Keratinocyte (primary cell): ENCODE results near the gene SULT2B1. TPM values are rescaled to one million over a fixed set of nuclear protein-coding genes. Genes with fewer than 3 reads are reported as not detected.
A peak's percentile ranks its signal among the peaks of the same experiment; 100 is the strongest.

Experiments used
- DNase-seq: peaks from one replicate; pipeline ENCODE4 v3.0.0-alpha.2; 2011; ENCODE audit warnings: low read depth, missing footprints, low spot score
- FAIRE-seq: peaks from 2 replicates; lab custom pipeline; 2011; peaks lifted over from hg19 to GRCh38; lab: Jason Lieb, UNC
- H2AFZ ChIP-seq: 2 replicates; pipeline ENCODE4 v1.6.0; 2012; ENCODE audit warnings: low read length, control low read depth, inconsistent platforms; ENCODE audit not compliant: control insufficient read depth
- H3K27ac ChIP-seq: 2 replicates; pipeline ENCODE4 v1.5.1; 2011; ENCODE audit warnings: low read length; ENCODE audit not compliant: control insufficient read depth, insufficient read depth
- H3K27me3 ChIP-seq: 3 replicates; pipeline ENCODE4 v1.6.0; 2011; ENCODE audit warnings: low read length; ENCODE audit not compliant: control insufficient read depth, insufficient read depth; ENCODE audit errors: extremely low read depth
- H3K36me3 ChIP-seq, 2 experiments: 2 replicates in 1 of 2; 3 replicates in 1 of 2; pipeline ENCODE4 v1.5.1; 2011; ENCODE audit warnings: low read length in 2 of 2, mild to moderate bottlenecking in 1 of 2; ENCODE audit not compliant: control insufficient read depth in 2 of 2, insufficient read depth in 2 of 2; ENCODE audit errors: extremely low read depth in 1 of 2
- H3K4me1 ChIP-seq: 3 replicates; pipeline ENCODE4 v1.5.1; 2011; ENCODE audit warnings: low read length; ENCODE audit not compliant: control insufficient read depth, insufficient read depth; ENCODE audit errors: extremely low read depth
- H3K4me2 ChIP-seq: 3 replicates; pipeline ENCODE4 v1.6.0; 2011; ENCODE audit warnings: low read depth, low read length; ENCODE audit not compliant: control insufficient read depth, insufficient read depth; ENCODE audit errors: extremely low read depth
- H3K4me3 ChIP-seq, 3 experiments: fragments of 200-600 bp in 1 of 3; sonication (generic) in 1 of 3; 2 replicates in 2 of 3; 3 replicates in 1 of 3; pipeline ENCODE4 v1.5.1; 2011 to 2016; ENCODE audit warnings: low read length in 3 of 3, mild to moderate bottlenecking in 3 of 3, control low read depth in 2 of 3, inconsistent platforms in 1 of 3, low read depth in 1 of 3, mixed read lengths in 1 of 3, mixed run types in 1 of 3, moderate library complexity in 1 of 3; ENCODE audit not compliant: control insufficient read depth in 2 of 3, insufficient read depth in 2 of 3; ENCODE audit errors: extremely low read depth in 1 of 3
- H3K79me2 ChIP-seq: 2 replicates; pipeline ENCODE4 v1.6.0; 2012; ENCODE audit warnings: low read length; ENCODE audit not compliant: control insufficient read depth, insufficient read depth
- H3K9ac ChIP-seq: 3 replicates; pipeline ENCODE4 v1.6.0; 2011; ENCODE audit warnings: low read length; ENCODE audit not compliant: control insufficient read depth, insufficient read depth; ENCODE audit errors: extremely low read depth
- H3K9me1 ChIP-seq: 3 replicates; pipeline ENCODE4 v1.6.0; 2011; ENCODE audit warnings: low read length; ENCODE audit not compliant: control insufficient read depth, insufficient read depth; ENCODE audit errors: extremely low read depth
- H3K9me3 ChIP-seq: 2 replicates; pipeline ENCODE4 v1.5.1; 2012; ENCODE audit warnings: low read depth, low read length; ENCODE audit not compliant: control insufficient read depth
- H4K20me1 ChIP-seq: 3 replicates; pipeline ENCODE4 v1.6.0; 2011; ENCODE audit warnings: low read length; ENCODE audit not compliant: control insufficient read depth, insufficient read depth; ENCODE audit errors: extremely low read depth
- CTCF ChIP-seq, 3 experiments: IDR thresholded peaks in 1 of 3; conservative IDR thresholded peaks in 1 of 3; optimal IDR thresholded peaks in 1 of 3; 2 replicates in 2 of 3; 3 replicates in 1 of 3; pipeline versions ENCODE3 to v1.5.1; 2011; ENCODE audit warnings: low read length in 3 of 3, mild to moderate bottlenecking in 3 of 3, moderate library complexity in 2 of 3, control low read depth in 1 of 3, inconsistent platforms in 1 of 3; ENCODE audit not compliant: insufficient read depth in 2 of 3; ENCODE audit errors: extremely low read depth in 1 of 3
- EZH2 ChIP-seq: IDR thresholded peaks from one replicate; pipeline ENCODE4 v1.6.1; 2012; ENCODE audit warnings: inconsistent platforms, mild to moderate bottlenecking, low read length, moderate library complexity
- dilution Hi-C: fragments of 300-500 bp; cut with MboI; formaldehyde crosslinking; loops from one replicate; pipeline ENCODE4 v1.7.0; 2020; ENCODE audit warnings: low sequenced_read_pairs; ENCODE audit not compliant: extremely low pct_ligation_motif_present
- polyA minus RNA-seq, 3 experiments: library from RNA; depleted of rRNA, polyadenylated mRNA; stranded (reverse); fragments of >200 nt; gene quantifications; 1 replicate in 1 of 3; 2 replicates in 1 of 3; 3 replicates in 1 of 3; pipeline ENCODE4 v1.2.3, GENCODE V29; 2011
- polyA plus RNA-seq, 5 experiments: library from polyadenylated mRNA; depleted of rRNA in 3 of 5; stranded (reverse) in 3 of 5; stranded (forward) in 1 of 5; unstranded in 1 of 5; fragments of >200 nt; gene quantifications; 1 replicate in 1 of 5; 2 replicates in 3 of 5; 3 replicates in 1 of 5; pipeline versions ENCODE4 v1.2.1 to v1.2.3, GENCODE V29; 2011 to 2012; ENCODE audit warnings: missing spikeins in 2 of 5, low read depth in 1 of 5, low replicate concordance in 1 of 5

The SULT2B1 gene
- polyA plus RNA-seq (6.0 to 10.2 TPM (median 8.9 TPM) in 3 replicates), polyA minus RNA-seq (5.1 to 11.3 TPM (median 10.8 TPM) in 3 replicates)
- polyA plus RNA-seq (2011; ENCODE audit: low read depth), result 92.9 TPM
- polyA plus RNA-seq (2011; cell fraction: cytosol; rRNA removed), result 9.9 and 11.2 TPM in 2 replicates
- 6.5 and 6.7 TPM in 2 replicates for polyA plus RNA-seq (2011; cell fraction: nucleus; rRNA removed)
- polyA plus RNA-seq (2012; ENCODE audit: low replicate concordance), result 12.1 and 225 TPM in 2 replicates
- 8.8 TPM for polyA minus RNA-seq (2011; cell fraction: cytosol; rRNA and poly(A)+ RNA removed)
- 5.5 and 6.4 TPM in 2 replicates for polyA minus RNA-seq (2011; cell fraction: nucleus; rRNA and poly(A)+ RNA removed)

- Histone ChIP-seq H3K36me3 (no peaks in the 10 kb centered on the region), H3K4me1 (peaks cover 29% of the 10 kb centered on the region), H3K4me3 (peak within 1 kb of the TSS in 1 of 3 experiments; percentile 26), H3K9me3 (no peaks in the 10 kb centered on the region), H3K27ac (no peak within 1 kb of the TSS), H3K79me2 (no peaks in the 10 kb centered on the region), H2AFZ (no peak within 1 kb of the TSS), H3K27me3 (peaks cover 3% of the 10 kb centered on the region), H3K4me2 (peak within 1 kb of the TSS; percentile 37), H3K9me1 (no peaks in the 10 kb centered on the region), H4K20me1 (no peaks in the 10 kb centered on the region), H3K9ac (no peak within 1 kb of the TSS)
- dilution Hi-C loops, result no loop called here
- TF ChIP-seq CTCF (optimal IDR thresholded peaks at IDR 0.05 in 1 of 3, IDR thresholded peaks at IDR 0.05 in 1 of 3, conservative IDR thresholded peaks at IDR 0.05 in 1 of 3; ENCODE audit: extremely low read depth in 1 of 3, insufficient read depth in 2 of 3, low read length in 3 of 3) (peak in 1 of 3 experiments; percentile 6), EZH2 (no peak)
- DNase-seq (no peak), FAIRE-seq (no peak)
These were observed at the start of gene SULT2B1 for GRCh38 chr19:48551437-48552302. Gene SULT2B1, plus strand, starts transcription at chr19:48552172. Its CDS starts 81 bp downstream, at chr19:48552253.

- peak overlapping the region; percentile 68 for H2AFZ ChIP-seq
- TF ChIP-seq EZH2, result no peak
- TF ChIP-seq CTCF (optimal IDR thresholded peaks at IDR 0.05 in 1 of 3, IDR thresholded peaks at IDR 0.05 in 1 of 3, conservative IDR thresholded peaks at IDR 0.05 in 1 of 3; ENCODE audit: extremely low read depth in 1 of 3, insufficient read depth in 2 of 3, low read length in 3 of 3), result no peak
- no peaks in the 10 kb centered on the region for H3K79me2 ChIP-seq
- peaks cover 6% of the 10 kb centered on the region for H3K27me3 ChIP-seq
- H3K9me1 ChIP-seq, result no peaks in the 10 kb centered on the region
- no peaks in the 10 kb centered on the region for H4K20me1 ChIP-seq
- no peak overlapping the region for H3K9ac ChIP-seq
- no peak overlapping the region for H3K27ac ChIP-seq
- no peaks in the 10 kb centered on the region for H3K9me3 ChIP-seq
- H3K4me3 ChIP-seq, result peak overlapping the region in 1 of 3 experiments; percentile 38
- peaks cover 14% of the 10 kb centered on the region for H3K4me1 ChIP-seq
- no peak for DNase-seq
- no peaks in the 10 kb centered on the region for H3K36me3 ChIP-seq
- dilution Hi-C loops, result no loop called here
- FAIRE-seq, result no peak
- H3K4me2 ChIP-seq, result peak overlapping the region; percentile 60
These were observed 49.5 kb upstream of the SULT2B1 start for GRCh38 chr19:48502350-48503018.
